HepG2 (cell line): Measurements from ENCODE around the gene PCDHGB2. TPM values are rescaled to one million over a fixed set of nuclear protein-coding genes. Genes with fewer than 3 reads are reported as not detected.

Experiments
- ATAC-seq: fragments of 200-7000 bp; cut with Tn5 transposase; 3 replicates; pipeline ENCODE4 v1.9.1; 2020; ENCODE audit warnings: mild to moderate bottlenecking, moderate library complexity
- BruUV-seq: library from RNA; stranded (reverse); fragments of 400-500 nt; replicated peaks from 2 replicates; lab custom pipeline; 2021; lab: Mats Ljungman, UMichigan
- CTCF ChIA-PET: fragments of 300-600 bp; formaldehyde crosslinking; extraction: SDS; loops from one replicate; lab custom pipeline; 2021; ENCODE audit warnings: low total read pairs, inconsistent platforms, low intra/inter-chr PET ratio; lab: Yijun Ruan, JAX
- POLR2A ChIA-PET: fragments of 350-600 bp; sonication (Branson Sonifier 250); formaldehyde crosslinking; loops from one replicate; lab custom pipeline; 2020; ENCODE audit warnings: antibody characterized with exemption, inconsistent platforms; lab: Yijun Ruan, JAX
- DNase-seq: peaks from one replicate; pipeline ENCODE4 v3.0.0-alpha.2; 2015; ENCODE audit warnings: low spot score
- FAIRE-seq: peaks from 3 replicates; lab custom pipeline; 2011; peaks lifted over from hg19 to GRCh38; lab: Jason Lieb, UNC
- H2AFZ ChIP-seq: one replicate; pipeline ENCODE4 v1.6.1; 2011; ENCODE audit warnings: low read length, inconsistent platforms
- H3K27ac ChIP-seq: fragments of 300-600 bp; 3 replicates; pipeline ENCODE4 v1.8.0; 2011; ENCODE audit warnings: mixed run types, mild to moderate bottlenecking, mixed read lengths, low read length, inconsistent platforms; ENCODE audit not compliant: insufficient read depth; ENCODE audit errors: extremely low read length
- H3K27me3 ChIP-seq, 2 experiments: fragments of 200-600 bp in 1 of 2; 2 replicates in 1 of 2; 3 replicates in 1 of 2; pipeline versions ENCODE4 v1.6.0 to v1.8.0; 2011; ENCODE audit warnings: low read length in 2 of 2, mild to moderate bottlenecking in 2 of 2, moderate library complexity in 2 of 2, inconsistent platforms in 1 of 2; ENCODE audit not compliant: insufficient read depth in 2 of 2, control insufficient read depth in 1 of 2
- H3K36me3 ChIP-seq, 2 experiments: fragments of 200-600 bp in 1 of 2; replicated peaks in 1 of 2; 2 replicates in 1 of 2; 3 replicates in 1 of 2; pipeline versions ENCODE4 v1.5.1 to v1.8.0; 2011; ENCODE audit warnings: low read length in 2 of 2, inconsistent platforms in 1 of 2; ENCODE audit not compliant: insufficient read depth in 2 of 2, control insufficient read depth in 1 of 2
- H3K4me1 ChIP-seq: 2 replicates; pipeline ENCODE4 v1.5.1; 2012; ENCODE audit warnings: low read length, inconsistent platforms; ENCODE audit not compliant: insufficient read depth
- H3K4me2 ChIP-seq: 2 replicates; pipeline ENCODE4 v1.6.0; 2011; ENCODE audit warnings: low read depth, low read length, inconsistent platforms
- H3K4me3 ChIP-seq, 3 experiments: fragments of 200-600 bp in 1 of 3; sonication (generic), shearing (Covaris generic) in 1 of 3; replicated peaks in 1 of 3; 2 replicates each; pipeline ENCODE4 v1.5.1; 2011 to 2016; ENCODE audit warnings: low read length in 3 of 3, inconsistent platforms in 2 of 3, low read depth in 2 of 3, mild to moderate bottlenecking in 2 of 3, control low read depth in 1 of 3, mixed read lengths in 1 of 3; ENCODE audit not compliant: insufficient read depth in 1 of 3
- H3K79me2 ChIP-seq: one replicate; pipeline ENCODE4 v1.6.1; 2011; ENCODE audit warnings: low read length, inconsistent platforms; ENCODE audit not compliant: insufficient read depth
- H3K9ac ChIP-seq: 2 replicates; pipeline ENCODE4 v1.6.0; 2011; ENCODE audit warnings: mild to moderate bottlenecking, low read depth, low read length, inconsistent platforms; ENCODE audit not compliant: insufficient read depth
- H3K9me3 ChIP-seq: 2 replicates; pipeline ENCODE4 v1.5.1; 2012; ENCODE audit warnings: mild to moderate bottlenecking, low read length
- H4K20me1 ChIP-seq: 2 replicates; pipeline ENCODE4 v1.6.0; 2011; ENCODE audit warnings: inconsistent platforms, mild to moderate bottlenecking, low read length, moderate library complexity; ENCODE audit not compliant: insufficient read depth
- MXI1 ChIP-seq: IDR thresholded peaks from 3 replicates; pipeline ENCODE4 v1.6.1; 2012; ENCODE audit warnings: low read depth, low read length, inconsistent platforms, borderline replicate concordance
- SMARCC2 ChIP-seq: fragments of 450-650 bp; IDR thresholded peaks from 2 replicates; pipeline ENCODE4 v1.6.1; 2017; ENCODE audit warnings: antibody characterized with exemption, mild to moderate bottlenecking
- ZIK1 ChIP-seq: sonication (generic); formaldehyde crosslinking; IDR thresholded peaks from 2 replicates; pipeline ENCODE4 v1.5.0; 2020; ENCODE audit warnings: mild to moderate bottlenecking, low read depth, missing genetic modification reagents, borderline replicate concordance
- WGBS: methylation state at CpG from one replicate; pipeline ENCODE4 v1.1.6; 2017; ENCODE audit warnings: low lambda C conversion rate; 5-methylcytosine and 5-hydroxymethylcytosine counted together
- in situ Hi-C: cut with HindIII; loops from 2 replicates; pipeline ENCODE4 v1.10.0; 2017; ENCODE audit warnings: low pct_unique_long_range_greater_than_20kb; ENCODE audit not compliant: extremely low pct_ligation_motif_present
- intact Hi-C: fragments of 100-400 bp; cut with micrococcal nuclease; formaldehyde crosslinking; loops from one replicate; pipeline ENCODE4 v1.10.0; 2022; ENCODE audit not compliant: unreplicated experiment
- polyA plus RNA-seq, 8 experiments: library from polyadenylated mRNA; depleted of rRNA in 3 of 8; stranded (reverse) in 7 of 8; unstranded in 1 of 8; fragments of >200 nt; fragmentation: Illumina TruSeq in 4 of 8; extraction: Trizol in 4 of 8; gene quantifications; 2 replicates each; pipeline versions ENCODE4 v1.2.1 to v1.2.3, GENCODE V29; 2011 to 2016; ENCODE audit warnings: low read depth in 4 of 8, missing spikeins in 1 of 8, mixed read lengths in 1 of 8; ENCODE audit not compliant: insufficient read depth in 1 of 8
- total RNA-seq, 5 experiments: library from RNA; depleted of rRNA; stranded (reverse); fragments of >200 nt; fragmentation: Illumina TruSeq; extraction: Trizol; gene quantifications; 2 replicates each; pipeline ENCODE4 v1.2.3, GENCODE V29; 2016; ENCODE audit warnings: low read depth in 1 of 5
- TF ChIP-seq, protein P1 (sequence below): sonication (generic); formaldehyde crosslinking; conservative IDR thresholded peaks from 2 replicates; pipeline ENCODE4 v1.8.0; 2022; ENCODE audit warnings: missing genetic modification reagents

The PCDHGB2 gene
- total and polyA plus RNA-seq, 2 of the 13 experiments (the other 11 are each of a cell fraction or from before 2014, with no cell fraction given): 0.64 to 0.82 TPM

DNA sequence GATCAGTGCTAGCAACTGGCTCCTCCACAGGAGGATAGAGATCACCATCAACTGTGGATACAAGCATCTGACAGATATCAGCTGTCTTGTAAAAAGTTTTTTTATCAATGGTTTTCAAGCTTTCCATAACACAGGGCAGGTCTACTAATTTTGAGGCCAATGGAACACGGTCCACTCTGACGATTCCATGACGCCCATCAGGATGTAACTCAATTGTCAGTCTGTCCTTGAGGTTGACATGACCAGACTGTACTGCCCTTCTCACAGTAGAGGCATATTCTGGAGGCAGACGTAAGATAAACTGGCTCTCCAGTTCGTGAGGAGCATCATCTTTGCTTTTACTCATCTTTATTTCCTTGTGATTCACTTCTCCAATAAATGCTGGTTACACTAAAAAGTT lies 40.1 kb upstream of the PCDHGB2 start:
- Histone ChIP-seq H3K9me3 (peaks cover 48% of the 10 kb centered on the region), H3K79me2 (peaks cover 23% of the 10 kb centered on the region)

More for the DNA sequence above, 40.1 kb upstream of the PCDHGB2 start:
- Histone ChIP-seq H3K9ac (no peak overlapping the region), H3K27ac (no peak overlapping the region), H3K4me2 (peak overlapping the region; percentile 75), H4K20me1 (no peaks in the 10 kb centered on the region), H3K27me3 (no peaks in the 10 kb centered on the region; a peak in 1 of 5 replicates), H3K4me1 (peaks cover 26% of the 10 kb centered on the region), H2AFZ (no peak overlapping the region), H3K4me3 (peak overlapping the region; percentile 21 to 83 (median 72); a peak in 4 of 6 replicates), H3K36me3 (peaks cover 4 to 14% of the 10 kb centered on the region in 2 experiments)
- intact Hi-C loops (no loop called here), in situ Hi-C loops (no loop called here)
- ChIA-PET CTCF (interaction anchor here (2.2 kb wide), 1 partner anchor 244 kb away, joined by 9 read pairs; no protein-coding TSS in a partner anchor), POLR2A (interaction anchor here (1.0 to 2.0 kb wide), 12 partner anchors 10 to 604 kb away, joined by 3 to 22 read pairs (median 4); partner anchors contain the start of genes DELE1, PCDHB2, PCDHGA1 and PCDHGB1)
- ATAC-seq (no peak), FAIRE-seq (no peak), DNase-seq (no peak)
- no TSS peak for BruUV-seq
- TF ChIP-seq, protein P1, sequence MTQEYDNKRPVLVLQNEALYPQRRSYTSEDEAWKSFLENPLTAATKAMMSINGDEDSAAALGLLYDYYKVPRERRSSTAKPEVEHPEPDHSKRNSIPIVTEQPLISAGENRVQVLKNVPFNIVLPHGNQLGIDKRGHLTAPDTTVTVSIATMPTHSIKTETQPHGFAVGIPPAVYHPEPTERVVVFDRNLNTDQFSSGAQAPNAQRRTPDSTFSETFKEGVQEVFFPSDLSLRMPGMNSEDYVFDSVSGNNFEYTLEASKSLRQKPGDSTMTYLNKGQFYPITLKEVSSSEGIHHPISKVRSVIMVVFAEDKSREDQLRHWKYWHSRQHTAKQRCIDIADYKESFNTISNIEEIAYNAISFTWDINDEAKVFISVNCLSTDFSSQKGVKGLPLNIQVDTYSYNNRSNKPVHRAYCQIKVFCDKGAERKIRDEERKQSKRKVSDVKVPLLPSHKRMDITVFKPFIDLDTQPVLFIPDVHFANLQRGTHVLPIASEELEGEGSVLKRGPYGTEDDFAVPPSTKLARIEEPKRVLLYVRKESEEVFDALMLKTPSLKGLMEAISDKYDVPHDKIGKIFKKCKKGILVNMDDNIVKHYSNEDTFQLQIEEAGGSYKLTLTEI: no peak
- TF ChIP-seq ZIK1: 0 out of 2 replicates have a peak, but pooled peaks have one; percentile 16
- no peak for TF ChIP-seq MXI1
- no peak for TF ChIP-seq SMARCC2
- 85% methylated on average over 5 of the region's 5 CpGs for WGBS
